Measurements from ENCODE around the gene ZDHHC14.

The ZDHHC14 gene

DNA sequence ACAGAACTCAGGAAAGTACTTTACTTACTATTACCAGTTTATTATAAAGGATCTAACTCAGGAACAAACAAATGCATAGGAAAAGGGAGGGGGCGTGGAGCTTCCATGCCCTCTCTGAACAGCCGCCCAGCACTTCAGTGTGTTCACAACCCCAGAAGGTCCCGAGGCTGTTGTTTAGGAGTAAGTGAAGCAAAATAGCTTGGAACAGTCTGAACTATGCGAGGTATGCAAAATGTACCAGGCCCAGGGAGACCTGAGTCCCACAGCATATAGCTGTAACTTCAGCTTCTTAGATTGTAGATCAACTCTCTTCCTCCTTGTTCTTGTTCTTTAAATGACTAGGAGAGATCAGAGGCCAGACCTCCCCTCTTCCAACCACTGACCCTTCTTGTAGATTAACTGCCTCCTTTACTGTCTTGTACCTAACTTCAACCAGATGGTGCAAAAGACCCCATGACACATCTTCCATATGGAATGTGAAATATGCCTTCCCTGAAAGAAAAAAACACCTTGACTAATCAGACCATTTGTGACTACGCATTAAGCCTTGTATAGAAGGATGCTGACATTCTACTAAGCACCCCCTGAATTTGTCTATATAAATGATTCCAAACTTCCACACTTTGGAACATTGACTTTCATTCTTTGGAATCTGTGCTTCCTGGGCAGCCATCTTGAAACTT is 343.3 kb downstream of the ZDHHC14 start:
- TF ChIP-seq, protein P1, sequence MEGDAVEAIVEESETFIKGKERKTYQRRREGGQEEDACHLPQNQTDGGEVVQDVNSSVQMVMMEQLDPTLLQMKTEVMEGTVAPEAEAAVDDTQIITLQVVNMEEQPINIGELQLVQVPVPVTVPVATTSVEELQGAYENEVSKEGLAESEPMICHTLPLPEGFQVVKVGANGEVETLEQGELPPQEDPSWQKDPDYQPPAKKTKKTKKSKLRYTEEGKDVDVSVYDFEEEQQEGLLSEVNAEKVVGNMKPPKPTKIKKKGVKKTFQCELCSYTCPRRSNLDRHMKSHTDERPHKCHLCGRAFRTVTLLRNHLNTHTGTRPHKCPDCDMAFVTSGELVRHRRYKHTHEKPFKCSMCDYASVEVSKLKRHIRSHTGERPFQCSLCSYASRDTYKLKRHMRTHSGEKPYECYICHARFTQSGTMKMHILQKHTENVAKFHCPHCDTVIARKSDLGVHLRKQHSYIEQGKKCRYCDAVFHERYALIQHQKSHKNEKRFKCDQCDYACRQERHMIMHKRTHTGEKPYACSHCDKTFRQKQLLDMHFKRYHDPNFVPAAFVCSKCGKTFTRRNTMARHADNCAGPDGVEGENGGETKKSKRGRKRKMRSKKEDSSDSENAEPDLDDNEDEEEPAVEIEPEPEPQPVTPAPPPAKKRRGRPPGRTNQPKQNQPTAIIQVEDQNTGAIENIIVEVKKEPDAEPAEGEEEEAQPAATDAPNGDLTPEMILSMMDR (IDR thresholded peaks at IDR 0.05; ENCODE audit: low read length): no peak
- TF ChIP-seq EZH2phosphoT487 (IDR thresholded peaks at IDR 0.05; ENCODE audit: low read length): no peak
- TF ChIP-seq EZH2 (optimal IDR thresholded peaks at IDR 0.05; ENCODE audit: low read depth, low read length): no peak
- no peak overlapping the region for H3K27ac ChIP-seq (ENCODE audit: low read length)
- no peaks in the 10 kb centered on the region for H3K9me3 ChIP-seq (replicated peaks; ENCODE audit: insufficient read depth, low read length)

DNA sequence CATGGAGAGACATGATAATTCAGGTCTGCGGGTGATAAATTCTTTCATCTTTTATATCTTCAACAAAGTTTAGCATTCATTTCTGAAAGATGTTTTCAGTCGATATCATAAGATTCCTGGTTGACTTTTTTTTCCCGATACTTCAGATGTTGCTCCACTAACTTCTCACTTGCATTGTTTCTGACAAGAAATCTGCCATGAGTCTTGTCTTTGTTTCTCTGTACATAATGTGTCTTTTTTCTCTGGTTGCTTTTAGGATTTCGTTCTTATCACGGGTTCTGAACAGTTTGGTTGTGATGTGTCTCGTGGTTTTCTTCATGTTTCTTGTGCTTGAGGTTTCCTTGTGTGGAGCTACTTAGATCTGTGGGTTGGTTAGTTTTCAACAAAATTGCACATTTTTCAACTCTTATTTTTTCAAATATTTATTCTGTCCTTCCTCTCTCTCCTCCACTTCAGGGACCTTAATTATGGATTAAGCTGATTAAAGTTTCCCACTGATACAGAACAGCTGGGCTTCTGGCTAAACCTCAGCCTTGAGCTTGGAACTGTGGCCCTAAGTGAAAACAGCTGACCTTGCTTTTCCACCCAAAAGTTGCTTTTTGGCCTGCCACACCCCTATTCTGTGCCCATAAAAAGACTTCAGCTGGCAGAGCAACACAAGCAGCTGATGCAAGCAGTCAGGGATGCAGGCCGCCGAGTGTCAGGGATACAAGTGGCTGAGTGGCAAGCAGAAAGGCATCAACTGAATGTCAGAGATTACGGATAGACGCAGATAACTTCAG is 344.2 kb downstream of the ZDHHC14 start:
- no peak for DNase-seq
- TF ChIP-seq EZH2 (optimal IDR thresholded peaks at IDR 0.05; ENCODE audit: low read depth, low read length) (no peak), EZH2phosphoT487 (IDR thresholded peaks at IDR 0.05; ENCODE audit: low read length) (no peak)
- TF ChIP-seq, protein P1 (IDR thresholded peaks at IDR 0.05; ENCODE audit: low read length): no peak
- H3K4me1 ChIP-seq (ENCODE audit: low read length): no peaks in the 10 kb centered on the region

More for the DNA sequence above, 343.3 kb downstream of the ZDHHC14 start:
- Histone ChIP-seq H3K4me3 (ENCODE audit: low read length) (no peak overlapping the region), H3K79me2 (ENCODE audit: low read length) (no peaks in the 10 kb centered on the region), H4K20me1 (ENCODE audit: insufficient read depth, low read length) (no peaks in the 10 kb centered on the region), H2AFZ (ENCODE audit: low read length) (no peak overlapping the region), H3F3A (ENCODE audit: insufficient read depth, low read length) (no peaks in the 10 kb centered on the region), H3K9me2 (replicated peaks; ENCODE audit: insufficient read depth, low read length) (no peaks in the 10 kb centered on the region), H3K4me2 (ENCODE audit: low read depth, low read length) (no peak overlapping the region), H3K9ac (ENCODE audit: low read length) (no peak overlapping the region), H3K36me3 (replicated peaks; ENCODE audit: insufficient read depth, low read length) (no peaks in the 10 kb centered on the region), H3K4me1 (ENCODE audit: low read length) (no peaks in the 10 kb centered on the region), H3K27me3 (replicated peaks; ENCODE audit: insufficient read depth, low read length) (no peaks in the 10 kb centered on the region)
- no peak for DNase-seq

DNA sequence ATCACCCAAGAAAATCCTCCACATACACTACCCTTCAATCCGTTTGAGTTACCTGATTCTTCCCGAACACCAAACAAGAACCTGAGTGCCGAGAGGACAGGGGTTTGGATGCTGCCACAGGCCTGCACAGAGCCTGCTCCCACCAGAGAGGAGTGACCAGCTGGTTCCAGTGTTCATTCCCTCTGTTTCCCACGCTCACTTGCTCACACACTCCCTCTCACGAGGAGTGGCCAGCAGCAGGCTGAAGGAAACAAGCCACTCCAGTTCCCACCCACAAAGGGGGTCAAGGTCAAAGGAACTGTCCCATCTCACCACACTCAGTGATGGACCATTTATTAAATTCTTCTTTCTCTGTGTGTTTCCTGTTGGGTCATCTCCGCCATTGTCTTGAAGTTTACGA is 344.8 kb downstream of the ZDHHC14 start:
- Histone ChIP-seq H3K79me2 (ENCODE audit: low read length) (no peaks in the 10 kb centered on the region), H3K27ac (ENCODE audit: low read length) (no peak overlapping the region), H4K20me1 (ENCODE audit: insufficient read depth, low read length) (no peaks in the 10 kb centered on the region), H3K9me2 (replicated peaks; ENCODE audit: insufficient read depth, low read length) (no peaks in the 10 kb centered on the region), H3K4me3 (ENCODE audit: low read length) (no peak overlapping the region), H2AFZ (ENCODE audit: low read length) (no peak overlapping the region), H3K4me2 (ENCODE audit: low read depth, low read length) (no peak overlapping the region), H3F3A (ENCODE audit: insufficient read depth, low read length) (no peaks in the 10 kb centered on the region), H3K9ac (ENCODE audit: low read length) (no peak overlapping the region), H3K27me3 (replicated peaks; ENCODE audit: insufficient read depth, low read length) (no peaks in the 10 kb centered on the region), H3K4me1 (ENCODE audit: low read length) (no peaks in the 10 kb centered on the region), H3K9me3 (replicated peaks; ENCODE audit: insufficient read depth, low read length) (no peaks in the 10 kb centered on the region), H3K36me3 (replicated peaks; ENCODE audit: insufficient read depth, low read length) (no peaks in the 10 kb centered on the region)
- no peak for TF ChIP-seq EZH2phosphoT487 (IDR thresholded peaks at IDR 0.05; ENCODE audit: low read length)
- no peak for TF ChIP-seq EZH2 (optimal IDR thresholded peaks at IDR 0.05; ENCODE audit: low read depth, low read length)
- TF ChIP-seq, protein P1 (IDR thresholded peaks at IDR 0.05; ENCODE audit: low read length): no peak
- no peak for DNase-seq

More for the DNA sequence above, 344.2 kb downstream of the ZDHHC14 start:
- H3K4me2 ChIP-seq (ENCODE audit: low read depth, low read length): no peak overlapping the region
- no peaks in the 10 kb centered on the region for H3F3A ChIP-seq (ENCODE audit: insufficient read depth, low read length)
- no peaks in the 10 kb centered on the region for H3K9me2 ChIP-seq (replicated peaks; ENCODE audit: insufficient read depth, low read length)
- H3K9ac ChIP-seq (ENCODE audit: low read length): no peak overlapping the region
- no peak overlapping the region for H3K4me3 ChIP-seq (ENCODE audit: low read length)
- H3K79me2 ChIP-seq (ENCODE audit: low read length): no peaks in the 10 kb centered on the region
- no peaks in the 10 kb centered on the region for H3K27me3 ChIP-seq (replicated peaks; ENCODE audit: insufficient read depth, low read length)
- H2AFZ ChIP-seq (ENCODE audit: low read length): no peak overlapping the region
- no peaks in the 10 kb centered on the region for H3K9me3 ChIP-seq (replicated peaks; ENCODE audit: insufficient read depth, low read length)
- no peaks in the 10 kb centered on the region for H3K36me3 ChIP-seq (replicated peaks; ENCODE audit: insufficient read depth, low read length)
- no peak overlapping the region for H3K27ac ChIP-seq (ENCODE audit: low read length)
- H4K20me1 ChIP-seq (ENCODE audit: insufficient read depth, low read length): no peaks in the 10 kb centered on the region
